Heart right ventricle (tissue), 16 donors: Measurements from ENCODE around the gene XIRP1. TPM values are rescaled to one million over a fixed set of nuclear protein-coding genes. Genes with fewer than 3 reads are reported as not detected.

ENCODE experiments used
- ATAC-seq, 8 donors: fragments of 200-7000 bp; cut with Tn5 transposase; one replicate each; pipeline ENCODE4 v1.9.1; 2020; ENCODE audit warnings: mild to moderate bottlenecking in 8 of 8, moderate library complexity in 8 of 8, moderate number of reproducible peaks in 1 of 8
- DNase-seq, 2 donors: peaks; one replicate each; pipeline ENCODE4 v3.0.0-alpha.2; 2020
- H3K27ac ChIP-seq, 10 donors: fragments of 200-600 bp; sonication (generic) in 2 of 10; one replicate each; pipeline versions ENCODE4 v1.5.0 to v1.8.0; 2020 to 2022; ENCODE audit warnings: mild to moderate bottlenecking in 3 of 10
- H3K27me3 ChIP-seq, 7 donors: fragments of 200-600 bp; one replicate each; pipeline ENCODE4 v1.8.0; 2021 to 2022; ENCODE audit warnings: mild to moderate bottlenecking in 2 of 7
- H3K36me3 ChIP-seq, 9 donors: fragments of 200-600 bp; sonication (generic) in 1 of 9; one replicate each; pipeline versions ENCODE4 v1.5.0 to v1.8.0; 2020 to 2022; ENCODE audit warnings: mild to moderate bottlenecking in 2 of 9
- H3K4me1 ChIP-seq, 9 donors: fragments of 200-600 bp; sonication (generic) in 1 of 9; one replicate each; pipeline versions ENCODE4 v1.5.0 to v1.8.0; 2020 to 2022; ENCODE audit warnings: mild to moderate bottlenecking in 4 of 9
- H3K4me3 ChIP-seq, 10 donors: fragments of 200-600 bp; sonication (generic) in 2 of 10; one replicate each; pipeline versions ENCODE4 v1.5.0 to v1.8.0; 2020 to 2022; ENCODE audit warnings: mild to moderate bottlenecking in 7 of 10, moderate library complexity in 2 of 10
- H3K9me3 ChIP-seq, 11 donors: fragments of 200-600 bp in 10 of 11; sonication (generic) in 2 of 11; one replicate each; pipeline versions ENCODE4 v1.5.0 to v1.8.0; 2013 to 2022; ENCODE audit warnings: mild to moderate bottlenecking in 2 of 11, control low read depth in 1 of 11, moderate library complexity in 1 of 11
- WGBS, 2 donors: extraction: QIAGEN DNeasy Blood & Tissue Kit; methylation state at CpG; one replicate each; pipeline ENCODE4 v1.1.7; 2013; ENCODE audit warnings: inconsistent platforms in 1 of 2; 5-methylcytosine and 5-hydroxymethylcytosine counted together
- intact Hi-C, 10 donors: fragments of 100-400 bp; cut with DNase I; formaldehyde crosslinking; loops; one replicate each; pipeline versions ENCODE4 v1.11.1 to v1.14.2; 2022
- polyA plus RNA-seq, 2 donors: library from polyadenylated mRNA; stranded (reverse); fragments of 200-250 nt; gene quantifications; one replicate each; pipeline ENCODE4 v1.2.3, GENCODE V29; 2013
- total RNA-seq, 10 donors: library from RNA; stranded (reverse); fragmentation: NEBNext Ultra II Directional in 3 of 10; extraction: Animal tissue kit (Norgen Biotek cat#: 25700) in 3 of 10; gene quantifications; one replicate each; pipeline versions ENCODE4 v1.2.1 to v1.2.4, GENCODE V29; 2021 to 2023
- TF ChIP-seq, protein P1 (sequence below), 9 donors: fragments of 200-600 bp; sonication (generic) in 2 of 9; IDR thresholded peaks; one replicate each; pipeline versions ENCODE4 v1.5.0 to v1.8.0; 2021 to 2022; ENCODE audit warnings: antibody characterized with exemption in 9 of 9, mild to moderate bottlenecking in 5 of 9, moderate library complexity in 1 of 9
- donor health status: Arrhythmogenic right ventricular cardiomyopathy.
- donor health status: ischemic (EF 13 %, LVEDD 7.1; RV severe dilation, severe dysfunction).
- donor health status: healthy with polysubstance abuse.
- donor health status: DM: no; HTN: yes; CAD: no.
- donor health status: DM: no; HTN: no; CAD: no.
- donor health status: ischemic (EF 25% LVEDD 6.9; RV normal size, moderate dysfunction).
- donor health status: ischemic (EF 25% LVEDD 5.7; RV mildly dilated, moderate dysfunction).
- donor health status: healthy.
- donor health status: DM: yes; HTN: yes; CAD: no.
- donor health status: Ischemic cardiomyopathy.
- donor health status: ischemic (EF 35%, LVEDD 5.7; RV mildly dilated, moderate dysfunction).
- donor health status: nonischemic (EF 11% LVEDD 7.7; RV severe dilation, severe dysfunction).
- donor health status: DM: yes; HTN: yes; CAD: no.
- donor health status: PGD.
- donor health status: ischemic (EF 29% LVEDD 5.4; RV normal size, mild dysfunction).
- donor health status: nonischemic (EF 23%, LVEDD 6.1; RV moderate dilation, normal function).

Gene XIRP1
- total and polyA plus RNA-seq, 12 donors, result 277 to 1,691 (median 575) TPM

DNA sequence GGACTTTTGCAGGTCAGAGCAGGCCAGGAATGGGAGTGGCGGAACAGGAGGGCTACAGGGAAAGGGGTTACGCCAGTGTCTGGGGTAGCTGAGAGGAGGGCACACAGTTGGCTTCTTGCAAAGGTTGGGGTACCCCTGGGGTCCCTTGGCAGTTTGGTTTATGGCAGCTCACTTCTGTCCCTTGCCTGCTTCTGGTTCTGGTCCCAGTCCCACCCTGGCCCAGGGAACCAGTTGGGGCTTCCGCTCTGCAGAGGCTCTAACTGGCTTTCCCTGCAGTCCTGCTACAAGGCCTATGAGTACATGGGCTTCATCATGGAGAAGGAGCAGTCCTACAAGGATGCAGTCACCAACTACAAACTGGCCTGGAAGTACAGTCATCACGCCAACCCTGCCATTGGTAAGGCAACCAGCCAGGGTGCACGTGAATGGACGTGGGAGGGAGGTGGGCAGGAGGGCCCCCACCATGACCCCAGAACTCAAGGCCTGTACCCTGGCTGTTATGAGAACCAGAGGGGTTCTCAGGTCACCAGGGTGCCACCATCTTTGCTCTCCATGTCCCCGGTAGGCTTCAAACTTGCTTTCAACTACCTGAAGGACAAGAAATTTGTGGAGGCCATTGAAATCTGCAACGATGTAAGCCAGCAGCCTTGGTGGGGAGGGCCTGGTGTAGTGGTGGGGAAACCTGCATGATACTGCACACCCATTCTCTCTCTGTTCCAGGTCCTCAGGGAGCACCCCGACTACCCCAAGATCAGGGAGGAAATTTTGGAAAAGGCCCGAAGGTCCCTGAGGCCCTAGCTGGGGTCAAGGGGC is 54.2 kb downstream of the XIRP1 start:
- TF ChIP-seq, protein P1, sequence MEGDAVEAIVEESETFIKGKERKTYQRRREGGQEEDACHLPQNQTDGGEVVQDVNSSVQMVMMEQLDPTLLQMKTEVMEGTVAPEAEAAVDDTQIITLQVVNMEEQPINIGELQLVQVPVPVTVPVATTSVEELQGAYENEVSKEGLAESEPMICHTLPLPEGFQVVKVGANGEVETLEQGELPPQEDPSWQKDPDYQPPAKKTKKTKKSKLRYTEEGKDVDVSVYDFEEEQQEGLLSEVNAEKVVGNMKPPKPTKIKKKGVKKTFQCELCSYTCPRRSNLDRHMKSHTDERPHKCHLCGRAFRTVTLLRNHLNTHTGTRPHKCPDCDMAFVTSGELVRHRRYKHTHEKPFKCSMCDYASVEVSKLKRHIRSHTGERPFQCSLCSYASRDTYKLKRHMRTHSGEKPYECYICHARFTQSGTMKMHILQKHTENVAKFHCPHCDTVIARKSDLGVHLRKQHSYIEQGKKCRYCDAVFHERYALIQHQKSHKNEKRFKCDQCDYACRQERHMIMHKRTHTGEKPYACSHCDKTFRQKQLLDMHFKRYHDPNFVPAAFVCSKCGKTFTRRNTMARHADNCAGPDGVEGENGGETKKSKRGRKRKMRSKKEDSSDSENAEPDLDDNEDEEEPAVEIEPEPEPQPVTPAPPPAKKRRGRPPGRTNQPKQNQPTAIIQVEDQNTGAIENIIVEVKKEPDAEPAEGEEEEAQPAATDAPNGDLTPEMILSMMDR (IDR thresholded peaks at IDR 0.05), result no peak
- DNase-seq, result no peak
- no peaks in the 10 kb centered on the region for H3K9me3 ChIP-seq
- peaks cover 37 to 84% (median 61%) of the 10 kb centered on the region in 9 donors for H3K4me1 ChIP-seq
- intact Hi-C loops, result loop anchor here in 5 of 10 donors (5.0 to 10.0 kb wide), 3 partner anchors 39 to 49 kb away; no protein-coding TSS in a partner anchor
- 93 to 94% methylated on average over 10 of the region's 10 CpGs for WGBS, 2 donors
- peaks cover 0 to 51% (median 9%) of the 10 kb centered on the region in 9 donors for H3K36me3 ChIP-seq
- H3K4me3 ChIP-seq, result no peak overlapping the region
- no peak for ATAC-seq
- H3K27me3 ChIP-seq, result no peaks in the 10 kb centered on the region
- no peak overlapping the region for H3K27ac ChIP-seq

- H3K36me3 ChIP-seq, result peaks cover 0 to 44% (median 2%) of the 10 kb centered on the region in 9 donors
- WGBS, 2 donors, result 96 to 97% methylated on average over 18 of the region's 18 CpGs
- ATAC-seq (no peak), DNase-seq (peak in 1 of 2 donors; percentile 3)
- no peaks in the 10 kb centered on the region for H3K9me3 ChIP-seq
- no peaks in the 10 kb centered on the region for H3K27me3 ChIP-seq
- no peak overlapping the region for H3K4me3 ChIP-seq
- peaks cover 33 to 77% (median 55%) of the 10 kb centered on the region in 9 donors for H3K4me1 ChIP-seq
- intact Hi-C loops, result loop anchor here in 5 of 10 donors (5.0 to 10.0 kb wide), 3 partner anchors 40 to 50 kb away; no protein-coding TSS in a partner anchor
- TF ChIP-seq, protein P1 (IDR thresholded peaks at IDR 0.05), result no peak
- no peak overlapping the region for H3K27ac ChIP-seq
These were observed 54.9 kb downstream of the XIRP1 start for GRCh38 chr3:39137435-39137936.

DNA sequence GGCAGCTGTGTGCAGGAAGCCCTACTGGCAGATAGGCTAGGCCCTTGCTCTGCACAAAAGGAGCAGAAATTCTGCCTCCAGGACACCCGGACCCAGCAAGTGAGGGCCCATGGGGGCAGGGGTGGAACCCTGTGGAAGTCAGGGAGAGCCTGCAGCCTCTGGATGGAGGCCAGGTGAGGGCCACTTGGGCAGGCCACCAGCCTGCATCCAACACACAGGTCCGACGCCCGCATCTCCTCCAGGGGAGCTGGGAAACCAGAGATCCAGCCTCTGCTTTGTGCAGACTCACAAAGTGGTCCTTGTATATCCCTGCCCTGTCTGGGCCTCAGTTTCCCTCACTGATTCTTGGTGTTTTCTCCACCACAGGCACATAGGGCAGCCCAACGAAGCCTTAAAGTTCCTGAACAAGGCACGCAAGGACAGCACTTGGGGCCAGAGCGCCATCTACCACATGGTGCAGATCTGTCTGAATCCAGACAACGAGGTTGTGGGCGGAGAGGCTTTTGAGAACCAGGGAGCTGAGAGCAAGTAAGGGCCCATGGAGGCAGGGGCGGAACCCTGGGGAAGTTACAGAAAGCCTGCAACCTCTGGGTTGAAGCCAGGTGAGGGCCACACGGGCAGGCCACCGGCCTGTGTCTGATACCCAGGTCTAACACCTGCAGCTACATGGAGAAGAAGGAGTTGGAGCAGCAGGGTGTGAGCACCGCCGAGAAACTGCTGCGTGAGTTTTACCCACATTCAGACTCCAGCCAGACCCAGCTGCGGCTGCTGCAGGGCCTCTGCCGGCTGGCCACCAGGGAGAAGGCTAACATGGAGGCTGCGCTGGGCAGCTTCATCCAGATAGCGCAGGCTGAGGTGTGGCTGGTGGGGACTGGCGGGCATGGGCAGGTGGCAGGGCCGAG is 55.6 kb downstream of the XIRP1 start:
- intact Hi-C loops, result loop anchor here in 5 of 10 donors (5.0 to 10.0 kb wide), 3 partner anchors 41 to 51 kb away; no protein-coding TSS in a partner anchor
- Histone ChIP-seq H3K4me3 (no peak overlapping the region), H3K9me3 (no peaks in the 10 kb centered on the region), H3K36me3 (peaks cover 0 to 37% (median 0%) of the 10 kb centered on the region in 9 donors), H3K27ac (no peak overlapping the region), H3K27me3 (no peaks in the 10 kb centered on the region), H3K4me1 (peaks cover 26 to 70% (median 48%) of the 10 kb centered on the region in 9 donors)
- DNase-seq (peak in 1 of 2 donors; percentile 4), ATAC-seq (no peak)
- 91 to 94% methylated on average over 21 of the region's 21 CpGs for WGBS, 2 donors
- TF ChIP-seq, protein P1 (IDR thresholded peaks at IDR 0.05), result no peak
